Effector CD8-positive, alpha-beta T cell (primary cell): ENCODE results near the gene LRRC52.
A peak's percentile ranks its signal among the peaks of the same experiment; 100 is the strongest.
"Not testable (repeated sequence)": the region's sequence is repeated elsewhere in the genome, so short reads cannot be mapped to it uniquely, and the experiment has no call there.

Source experiments
- DNase-seq: peaks from one replicate; lab custom pipeline; 2025; lab: John Stamatoyannopoulos, UW

LRRC52 gene

GRCh38 chr1:165581926-165582325, 38.1 kb downstream of the LRRC52 start:
- DNase-seq, result no peak

GRCh38 chr1:165586398-165586797, 42.6 kb downstream of the LRRC52 start:
- no peak for DNase-seq

GRCh38 chr1:165591391-165591790, 47.6 kb downstream of the LRRC52 start:
- not testable (repeated sequence) for DNase-seq

GRCh38 chr1:165592945-165593823, 49.4 kb downstream of the LRRC52 start:
- peak; percentile 66 for DNase-seq

- no peak for DNase-seq
Observed at GRCh38 chr1:165595246-165595938, 51.6 kb downstream of the LRRC52 start.

- DNase-seq, result peak; percentile 82
Observed at GRCh38 chr1:165597883-165598675, 54.3 kb downstream of the LRRC52 start.

- DNase-seq, result no peak
Observed at GRCh38 chr1:165598676-165599059, 54.9 kb downstream of the LRRC52 start.

- DNase-seq, result no peak
Observed at GRCh38 chr1:165600793-165601192, 57.0 kb downstream of the LRRC52 start.

GRCh38 chr1:165603810-165604209, 60.0 kb downstream of the LRRC52 start:
- DNase-seq, result no peak

- no peak for DNase-seq
Observed at GRCh38 chr1:165605246-165605645, 61.4 kb downstream of the LRRC52 start.

- DNase-seq, result not testable (repeated sequence)
Observed at GRCh38 chr1:165606676-165607075, 62.9 kb downstream of the LRRC52 start.

- no peak for DNase-seq
Observed at GRCh38 chr1:165610866-165611265, 67.1 kb downstream of the LRRC52 start.

- no peak for DNase-seq
Observed at GRCh38 chr1:165612062-165612461, 68.3 kb downstream of the LRRC52 start.
